HepG2 (cell line): ENCODE data around the gene GNAI2. TPM values are rescaled to one million over a fixed set of nuclear protein-coding genes. Genes with fewer than 3 reads are reported as not detected.
A peak's percentile ranks its signal among the peaks of the same experiment; 100 is the strongest.

ENCODE experiments used
- ARNT2 ChIP-seq: sonication (generic); formaldehyde crosslinking; IDR thresholded peaks from 2 replicates; pipeline ENCODE4 v1.8.0; 2022; ENCODE audit warnings: mild to moderate bottlenecking, low read depth, missing genetic modification reagents, moderate library complexity
- BRCA1 ChIP-seq: sonication (generic); formaldehyde crosslinking; IDR thresholded peaks from 2 replicates; pipeline ENCODE4 v1.4.0; 2020; ENCODE audit warnings: missing genetic modification reagents
- CBX2 ChIP-seq, 2 experiments: fragments of 200-600 bp in 1 of 2; sonication (generic); formaldehyde crosslinking in 1 of 2; IDR thresholded peaks; 2 replicates each; pipeline versions ENCODE4 v1.7.0 to v1.8.1; 2018 to 2022; ENCODE audit warnings: low read depth in 2 of 2, low read length in 1 of 2, mild to moderate bottlenecking in 1 of 2, missing genetic modification reagents in 1 of 2
- EED ChIP-seq: sonication (generic); formaldehyde crosslinking; IDR thresholded peaks from 2 replicates; pipeline ENCODE4 v1.5.0; 2020; ENCODE audit warnings: mild to moderate bottlenecking, missing genetic modification reagents
- ELF4 ChIP-seq: sonication (generic); formaldehyde crosslinking; IDR thresholded peaks from 2 replicates; pipeline ENCODE4 v1.5.0; 2020; ENCODE audit warnings: missing genetic modification reagents, mild to moderate bottlenecking, moderate library complexity, borderline replicate concordance
- FOXA3 ChIP-seq: IDR thresholded peaks from 2 replicates; pipeline ENCODE4 v1.6.1; 2016; ENCODE audit warnings: missing genetic modification reagents, missing compliant biosample characterization
- JDP2 ChIP-seq: sonication (generic); formaldehyde crosslinking; IDR thresholded peaks from 2 replicates; pipeline ENCODE4 v1.8.1; 2022; ENCODE audit warnings: missing genetic modification reagents, borderline replicate concordance
- KDM6A ChIP-seq: IDR thresholded peaks from 2 replicates; pipeline ENCODE4 v1.6.1; 2016; ENCODE audit warnings: low read depth
- SAFB2 ChIP-seq: sonication (generic); formaldehyde crosslinking; IDR thresholded peaks from 2 replicates; pipeline ENCODE4 v1.5.1; 2020; ENCODE audit warnings: missing genetic modification reagents, low read depth, mild to moderate bottlenecking, borderline replicate concordance
- TGIF2 ChIP-seq: IDR thresholded peaks from 2 replicates; pipeline ENCODE4 v1.6.1; 2016; ENCODE audit warnings: control low read depth, missing compliant biosample characterization
- ZBTB7A ChIP-seq: sonication (generic); formaldehyde crosslinking; IDR thresholded peaks from 2 replicates; pipeline ENCODE4 v1.8.0; 2022; ENCODE audit warnings: mild to moderate bottlenecking, missing genetic modification reagents
- ZNF333 ChIP-seq: sonication (generic); formaldehyde crosslinking; IDR thresholded peaks from 2 replicates; pipeline ENCODE4 v1.4.0; 2020; ENCODE audit warnings: mild to moderate bottlenecking, missing genetic modification reagents, borderline replicate concordance
- ZNF768 ChIP-seq: sonication (generic); formaldehyde crosslinking; IDR thresholded peaks from 2 replicates; pipeline ENCODE4 v1.4.0; 2020; ENCODE audit warnings: missing genetic modification reagents
- polyA plus RNA-seq, 8 experiments: library from polyadenylated mRNA; depleted of rRNA in 3 of 8; stranded (reverse) in 7 of 8; unstranded in 1 of 8; fragments of >200 nt; fragmentation: Illumina TruSeq in 4 of 8; extraction: Trizol in 4 of 8; gene quantifications; 2 replicates each; pipeline versions ENCODE4 v1.2.1 to v1.2.3, GENCODE V29; 2011 to 2016; ENCODE audit warnings: low read depth in 4 of 8, missing spikeins in 1 of 8, mixed read lengths in 1 of 8; ENCODE audit not compliant: insufficient read depth in 1 of 8
- total RNA-seq, 5 experiments: library from RNA; depleted of rRNA; stranded (reverse); fragments of >200 nt; fragmentation: Illumina TruSeq; extraction: Trizol; gene quantifications; 2 replicates each; pipeline ENCODE4 v1.2.3, GENCODE V29; 2016; ENCODE audit warnings: low read depth in 1 of 5
- TF ChIP-seq, protein P1 (sequence below): sonication (generic); formaldehyde crosslinking; IDR thresholded peaks from 2 replicates; pipeline ENCODE4 v1.4.0; 2020; ENCODE audit warnings: missing genetic modification reagents, borderline replicate concordance
- TF ChIP-seq, protein P2 (sequence below): IDR thresholded peaks from 2 replicates; pipeline ENCODE4 v1.6.1; 2016; ENCODE audit warnings: mild to moderate bottlenecking
- TF ChIP-seq, protein P3 (sequence below): IDR thresholded peaks from 2 replicates; pipeline ENCODE4 v1.6.1; 2018; ENCODE audit warnings: missing genetic modification reagents
- TF ChIP-seq, protein P4 (sequence below): sonication (generic); formaldehyde crosslinking; IDR thresholded peaks from 2 replicates; pipeline ENCODE4 v1.8.1; 2022; ENCODE audit warnings: low read depth, mild to moderate bottlenecking, missing genetic modification reagents
- TF ChIP-seq, protein P5 (sequence below): sonication (generic); formaldehyde crosslinking; IDR thresholded peaks from 2 replicates; pipeline ENCODE4 v1.8.1; 2023; ENCODE audit warnings: mild to moderate bottlenecking, missing genetic modification reagents

GNAI2 gene
- total and polyA plus RNA-seq, 2 of the 13 experiments (the other 11 are each of a cell fraction or from before 2014, with no cell fraction given), result 51.1 to 66.2 TPM

DNA sequence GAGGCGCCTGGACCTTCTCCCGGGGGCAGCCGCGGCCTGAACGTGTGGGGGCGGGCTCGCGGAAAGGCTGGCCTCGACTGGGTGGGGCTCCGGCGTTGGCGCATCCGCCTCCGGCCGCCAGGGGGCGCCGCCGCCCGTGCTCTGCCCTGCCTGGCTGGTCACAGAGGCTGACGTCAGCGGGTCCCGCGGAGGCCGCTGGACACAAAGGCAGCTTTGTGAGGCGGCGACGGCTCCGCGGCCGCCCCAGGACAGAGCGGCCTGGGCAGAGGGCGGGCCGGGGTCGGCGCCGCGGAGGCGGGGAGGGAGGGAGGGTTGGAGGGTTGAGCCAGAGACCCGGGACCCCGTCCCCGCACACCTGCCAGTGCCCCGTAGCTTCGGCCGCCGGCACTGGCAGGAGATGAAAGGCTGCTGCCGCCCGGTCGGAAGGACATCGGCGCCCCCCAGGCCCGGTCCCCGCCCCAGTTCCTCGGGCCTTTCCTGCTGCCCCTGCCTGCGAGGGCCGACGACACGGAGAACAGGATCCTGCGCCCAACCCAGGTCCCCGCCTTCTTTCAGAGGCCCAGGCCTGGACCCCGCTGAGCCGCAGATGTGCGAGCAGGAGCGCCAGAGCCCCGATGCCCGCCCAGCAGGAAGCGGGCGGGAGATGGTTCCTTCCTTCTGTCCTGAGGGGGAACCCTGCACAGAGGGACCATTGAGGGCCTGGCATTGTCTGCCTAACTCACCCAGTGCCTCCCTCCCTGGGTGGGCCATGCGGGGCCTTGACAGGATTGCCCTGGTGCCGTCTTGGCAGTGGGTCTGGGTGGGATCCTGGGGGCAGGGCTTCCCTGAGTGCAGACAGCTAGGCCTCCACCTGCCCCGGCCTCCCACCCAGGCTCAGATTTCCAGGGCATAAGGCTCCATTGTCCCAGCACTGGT lies 24.3 kb downstream of the GNAI2 start (continued):
- TF ChIP-seq, protein P1, sequence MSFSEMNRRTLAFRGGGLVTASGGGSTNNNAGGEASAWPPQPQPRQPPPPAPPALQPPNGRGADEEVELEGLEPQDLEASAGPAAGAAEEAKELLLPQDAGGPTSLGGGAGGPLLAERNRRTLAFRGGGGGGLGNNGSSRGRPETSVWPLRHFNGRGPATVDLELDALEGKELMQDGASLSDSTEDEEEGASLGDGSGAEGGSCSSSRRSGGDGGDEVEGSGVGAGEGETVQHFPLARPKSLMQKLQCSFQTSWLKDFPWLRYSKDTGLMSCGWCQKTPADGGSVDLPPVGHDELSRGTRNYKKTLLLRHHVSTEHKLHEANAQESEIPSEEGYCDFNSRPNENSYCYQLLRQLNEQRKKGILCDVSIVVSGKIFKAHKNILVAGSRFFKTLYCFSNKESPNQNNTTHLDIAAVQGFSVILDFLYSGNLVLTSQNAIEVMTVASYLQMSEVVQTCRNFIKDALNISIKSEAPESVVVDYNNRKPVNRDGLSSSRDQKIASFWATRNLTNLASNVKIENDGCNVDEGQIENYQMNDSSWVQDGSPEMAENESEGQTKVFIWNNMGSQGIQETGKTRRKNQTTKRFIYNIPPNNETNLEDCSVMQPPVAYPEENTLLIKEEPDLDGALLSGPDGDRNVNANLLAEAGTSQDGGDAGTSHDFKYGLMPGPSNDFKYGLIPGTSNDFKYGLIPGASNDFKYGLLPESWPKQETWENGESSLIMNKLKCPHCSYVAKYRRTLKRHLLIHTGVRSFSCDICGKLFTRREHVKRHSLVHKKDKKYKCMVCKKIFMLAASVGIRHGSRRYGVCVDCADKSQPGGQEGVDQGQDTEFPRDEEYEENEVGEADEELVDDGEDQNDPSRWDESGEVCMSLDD (CRISPR knock-in tag), result peak; percentile 76; the same call in 1 of the 2 replicates
- TF ChIP-seq ARNT2 (CRISPR knock-in tag), result peak; percentile 87
- TF ChIP-seq BRCA1 (CRISPR knock-in tag), result no peak; the same call in 1 of the 2 replicates
- TF ChIP-seq SAFB2, result peak; percentile 55; the same call in 1 of the 2 replicates
- TF ChIP-seq JDP2 (CRISPR knock-in tag), result no peak; the same call in 1 of the 2 replicates
- TF ChIP-seq KDM6A (CRISPR knock-in tag), result 0 out of 2 replicates have a peak, but pooled peaks have one; percentile 12
- peak; percentile 51; the same call in 1 of the 2 replicates for TF ChIP-seq ZNF768 (CRISPR knock-in tag)
- peak; percentile 42 for TF ChIP-seq FOXA3 (CRISPR knock-in tag)
- TF ChIP-seq, protein P2, sequence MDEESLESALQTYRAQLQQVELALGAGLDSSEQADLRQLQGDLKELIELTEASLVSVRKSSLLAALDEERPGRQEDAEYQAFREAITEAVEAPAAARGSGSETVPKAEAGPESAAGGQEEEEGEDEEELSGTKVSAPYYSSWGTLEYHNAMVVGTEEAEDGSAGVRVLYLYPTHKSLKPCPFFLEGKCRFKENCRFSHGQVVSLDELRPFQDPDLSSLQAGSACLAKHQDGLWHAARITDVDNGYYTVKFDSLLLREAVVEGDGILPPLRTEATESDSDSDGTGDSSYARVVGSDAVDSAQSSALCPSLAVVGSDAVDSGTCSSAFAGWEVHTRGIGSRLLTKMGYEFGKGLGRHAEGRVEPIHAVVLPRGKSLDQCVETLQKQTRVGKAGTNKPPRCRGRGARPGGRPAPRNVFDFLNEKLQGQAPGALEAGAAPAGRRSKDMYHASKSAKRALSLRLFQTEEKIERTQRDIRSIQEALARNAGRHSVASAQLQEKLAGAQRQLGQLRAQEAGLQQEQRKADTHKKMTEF (CRISPR knock-in tag), result peak; percentile 98
- TF ChIP-seq, protein P3, sequence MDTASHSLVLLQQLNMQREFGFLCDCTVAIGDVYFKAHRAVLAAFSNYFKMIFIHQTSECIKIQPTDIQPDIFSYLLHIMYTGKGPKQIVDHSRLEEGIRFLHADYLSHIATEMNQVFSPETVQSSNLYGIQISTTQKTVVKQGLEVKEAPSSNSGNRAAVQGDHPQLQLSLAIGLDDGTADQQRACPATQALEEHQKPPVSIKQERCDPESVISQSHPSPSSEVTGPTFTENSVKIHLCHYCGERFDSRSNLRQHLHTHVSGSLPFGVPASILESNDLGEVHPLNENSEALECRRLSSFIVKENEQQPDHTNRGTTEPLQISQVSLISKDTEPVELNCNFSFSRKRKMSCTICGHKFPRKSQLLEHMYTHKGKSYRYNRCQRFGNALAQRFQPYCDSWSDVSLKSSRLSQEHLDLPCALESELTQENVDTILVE (CRISPR knock-in tag), result peak; percentile 88; the same call in 1 of the 2 replicates
- TF ChIP-seq TGIF2 (CRISPR knock-in tag), result no peak
- no peak for TF ChIP-seq CBX2 (IDR thresholded peaks at IDR 0.05; ENCODE audit: low read depth, low read length)
- TF ChIP-seq CBX2 (CRISPR knock-in tag; IDR thresholded peaks at IDR 0.05; ENCODE audit: low read depth), result no peak
- TF ChIP-seq ELF4 (CRISPR knock-in tag), result no peak
- TF ChIP-seq, protein P4, sequence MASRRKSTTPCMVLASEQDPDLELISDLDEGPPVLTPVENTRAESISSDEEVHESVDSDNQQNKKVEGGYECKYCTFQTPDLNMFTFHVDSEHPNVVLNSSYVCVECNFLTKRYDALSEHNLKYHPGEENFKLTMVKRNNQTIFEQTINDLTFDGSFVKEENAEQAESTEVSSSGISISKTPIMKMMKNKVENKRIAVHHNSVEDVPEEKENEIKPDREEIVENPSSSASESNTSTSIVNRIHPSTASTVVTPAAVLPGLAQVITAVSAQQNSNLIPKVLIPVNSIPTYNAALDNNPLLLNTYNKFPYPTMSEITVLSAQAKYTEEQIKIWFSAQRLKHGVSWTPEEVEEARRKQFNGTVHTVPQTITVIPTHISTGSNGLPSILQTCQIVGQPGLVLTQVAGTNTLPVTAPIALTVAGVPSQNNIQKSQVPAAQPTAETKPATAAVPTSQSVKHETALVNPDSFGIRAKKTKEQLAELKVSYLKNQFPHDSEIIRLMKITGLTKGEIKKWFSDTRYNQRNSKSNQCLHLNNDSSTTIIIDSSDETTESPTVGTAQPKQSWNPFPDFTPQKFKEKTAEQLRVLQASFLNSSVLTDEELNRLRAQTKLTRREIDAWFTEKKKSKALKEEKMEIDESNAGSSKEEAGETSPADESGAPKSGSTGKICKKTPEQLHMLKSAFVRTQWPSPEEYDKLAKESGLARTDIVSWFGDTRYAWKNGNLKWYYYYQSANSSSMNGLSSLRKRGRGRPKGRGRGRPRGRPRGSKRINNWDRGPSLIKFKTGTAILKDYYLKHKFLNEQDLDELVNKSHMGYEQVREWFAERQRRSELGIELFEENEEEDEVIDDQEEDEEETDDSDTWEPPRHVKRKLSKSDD, result peak; percentile 42
- peak; percentile 52; the same call in 1 of the 2 replicates for TF ChIP-seq EED
- TF ChIP-seq, protein P5, sequence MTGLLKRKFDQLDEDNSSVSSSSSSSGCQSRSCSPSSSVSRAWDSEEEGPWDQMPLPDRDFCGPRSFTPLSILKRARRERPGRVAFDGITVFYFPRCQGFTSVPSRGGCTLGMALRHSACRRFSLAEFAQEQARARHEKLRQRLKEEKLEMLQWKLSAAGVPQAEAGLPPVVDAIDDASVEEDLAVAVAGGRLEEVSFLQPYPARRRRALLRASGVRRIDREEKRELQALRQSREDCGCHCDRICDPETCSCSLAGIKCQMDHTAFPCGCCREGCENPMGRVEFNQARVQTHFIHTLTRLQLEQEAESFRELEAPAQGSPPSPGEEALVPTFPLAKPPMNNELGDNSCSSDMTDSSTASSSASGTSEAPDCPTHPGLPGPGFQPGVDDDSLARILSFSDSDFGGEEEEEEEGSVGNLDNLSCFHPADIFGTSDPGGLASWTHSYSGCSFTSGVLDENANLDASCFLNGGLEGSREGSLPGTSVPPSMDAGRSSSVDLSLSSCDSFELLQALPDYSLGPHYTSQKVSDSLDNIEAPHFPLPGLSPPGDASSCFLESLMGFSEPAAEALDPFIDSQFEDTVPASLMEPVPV, result peak; percentile 61
- TF ChIP-seq ZBTB7A (CRISPR knock-in tag), result peak; percentile 98
- no peak for TF ChIP-seq ZNF333
